Sigmoid colon (tissue), 7 donors: ENCODE data around the gene AIFM1. TPM values are rescaled to one million over a fixed set of nuclear protein-coding genes. Genes with fewer than 3 reads are reported as not detected.
A peak's percentile ranks its signal among the peaks of the same experiment; 100 is the strongest.

ENCODE experiments used
- DNase-seq: peaks from one replicate; pipeline ENCODE4 v3.0.0-alpha.2; 2019
- H3K27ac ChIP-seq, 4 donors: fragments of 200-600 bp; sonication (generic); one replicate each; pipeline ENCODE4 v1.5.1; 2016 to 2019; ENCODE audit warnings: mild to moderate bottlenecking in 1 of 4
- H3K27me3 ChIP-seq, 3 donors: fragments of 200-600 bp; sonication (generic); one replicate each; pipeline ENCODE4 v1.5.1; 2019; ENCODE audit warnings: mild to moderate bottlenecking in 1 of 3
- H3K36me3 ChIP-seq, 4 donors: fragments of 200-600 bp; sonication (generic); one replicate each; pipeline ENCODE4 v1.5.1; 2016 to 2019
- H3K4me1 ChIP-seq, 4 donors: fragments of 200-600 bp; sonication (generic); one replicate each; pipeline ENCODE4 v1.5.1; 2017 to 2019
- H3K4me3 ChIP-seq, 4 donors: fragments of 200-600 bp; sonication (generic); one replicate each; pipeline ENCODE4 v1.5.1; 2017 to 2019; ENCODE audit warnings: mild to moderate bottlenecking in 2 of 4, moderate library complexity in 1 of 4
- H3K9me3 ChIP-seq, 4 donors: fragments of 200-600 bp in 3 of 4; sonication (generic) in 3 of 4; one replicate each; pipeline versions ENCODE4 v1.5.1 to v1.6.1; 2013 to 2019
- CTCF ChIP-seq, 4 experiments: fragments of 450-650 bp in 3 of 4; fragments of 200-600 bp in 1 of 4; IDR thresholded peaks; one replicate each; pipeline ENCODE4 v1.5.1; 2016 to 2019; ENCODE audit warnings: antibody characterized with exemption in 4 of 4, mild to moderate bottlenecking in 3 of 4, moderate library complexity in 2 of 4
- EP300 ChIP-seq, 4 donors: sonication (generic); formaldehyde crosslinking; IDR thresholded peaks; one replicate each; pipeline ENCODE4 v1.6.1; 2017; ENCODE audit warnings: antibody characterized with exemption in 4 of 4
- POLR2A ChIP-seq, 2 donors: fragments of 450-650 bp; IDR thresholded peaks; one replicate each; pipeline ENCODE4 v1.6.1; 2016; ENCODE audit warnings: antibody characterized with exemption in 2 of 2, mild to moderate bottlenecking in 2 of 2, moderate library complexity in 2 of 2
- POLR2AphosphoS5 ChIP-seq, 4 donors: sonication (generic); formaldehyde crosslinking; IDR thresholded peaks; one replicate each; pipeline ENCODE4 v1.6.1; 2017; ENCODE audit warnings: antibody characterized with exemption in 4 of 4
- WGBS, 2 donors: extraction: QIAGEN DNeasy Blood & Tissue Kit; methylation state at CpG; one replicate each; pipeline ENCODE4 v1.1.7; 2013; 5-methylcytosine and 5-hydroxymethylcytosine counted together
- intact Hi-C: fragments of 100-400 bp; cut with DNase I; formaldehyde crosslinking; loops from one replicate; pipeline ENCODE4 v1.15.1; 2023
- polyA plus RNA-seq, 3 donors: library from polyadenylated mRNA; stranded (reverse); fragments of 200-250 nt; gene quantifications; one replicate each; pipeline ENCODE4 v1.2.3, GENCODE V29; 2013
- total RNA-seq, 4 donors: library from RNA; depleted of rRNA; stranded (reverse); fragments of >200 nt; gene quantifications; one replicate each; pipeline ENCODE4 v1.1.0, GENCODE V29; 2016
- donor health status: healthy with polysubstance abuse.
- donor health status: Bipolar disorder and iron deficiency.
- donor health status: healthy.

AIFM1 gene
- total and polyA plus RNA-seq, 7 donors = 9.7 to 55.9 (median 19.8) TPM

- Histone ChIP-seq H3K4me1 (peaks cover 0 to 5% (median 2%) of the 10 kb centered on the region in 4 donors), H3K9me3 (no peaks in the 10 kb centered on the region), H3K4me3 (no peak overlapping the region), H3K27ac (no peak overlapping the region), H3K27me3 (no peaks in the 10 kb centered on the region), H3K36me3 (no peaks in the 10 kb centered on the region)
- intact Hi-C loops = no loop called here
- TF ChIP-seq POLR2A (IDR thresholded peaks at IDR 0.05) (no peak), EP300 (IDR thresholded peaks at IDR 0.05) (no peak), POLR2AphosphoS5 (IDR thresholded peaks at IDR 0.05) (no peak), CTCF (IDR thresholded peaks at IDR 0.05) (no peak)
- no peak for DNase-seq
Observed at GRCh38 chrX:130176354-130176776, 10.7 kb upstream of the AIFM1 start.

GRCh38 chrX:130174937-130175336 lies 9.3 kb upstream of the AIFM1 start:
- intact Hi-C loops = loop anchor here (5.0 kb wide), 1 partner anchor 93 kb away; no protein-coding TSS in a partner anchor
- no peak for TF ChIP-seq POLR2AphosphoS5 (IDR thresholded peaks at IDR 0.05)
- TF ChIP-seq EP300 (IDR thresholded peaks at IDR 0.05) = no peak
- TF ChIP-seq CTCF (IDR thresholded peaks at IDR 0.05) = no peak
- no peak for TF ChIP-seq POLR2A (IDR thresholded peaks at IDR 0.05)

GRCh38 chrX:130174045-130174704 lies 8.5 kb upstream of the AIFM1 start:
- no peaks in the 10 kb centered on the region for H3K9me3 ChIP-seq
- intact Hi-C loops = loop anchor here (5.0 kb wide), 1 partner anchor 92 kb away; no protein-coding TSS in a partner anchor
- TF ChIP-seq EP300 (IDR thresholded peaks at IDR 0.05) = no peak
- no peak for TF ChIP-seq POLR2A (IDR thresholded peaks at IDR 0.05)
- TF ChIP-seq POLR2AphosphoS5 (IDR thresholded peaks at IDR 0.05) = peak in 1 of 4 donors; percentile 36
- no peak for TF ChIP-seq CTCF (IDR thresholded peaks at IDR 0.05)
- H3K27me3 ChIP-seq = no peaks in the 10 kb centered on the region
- WGBS, 2 donors = 64 to 67% methylated on average over 10 of the region's 10 CpGs
- H3K4me1 ChIP-seq = peaks cover 0 to 14% (median 5%) of the 10 kb centered on the region in 4 donors
- no peaks in the 10 kb centered on the region for H3K36me3 ChIP-seq
- DNase-seq = peak; percentile 64
- H3K27ac ChIP-seq = peak overlapping the region; percentile 5 to 37 (median 25)
- no peak overlapping the region for H3K4me3 ChIP-seq

More at GRCh38 chrX:130174937-130175336, 9.3 kb upstream of the AIFM1 start:
- no peaks in the 10 kb centered on the region for H3K9me3 ChIP-seq
- WGBS, 2 donors = 92% methylated on average over 2 of the region's 2 CpGs
- no peak overlapping the region for H3K4me3 ChIP-seq
- no peaks in the 10 kb centered on the region for H3K36me3 ChIP-seq
- no peak for DNase-seq
- H3K27ac ChIP-seq = no peak overlapping the region
- H3K27me3 ChIP-seq = no peaks in the 10 kb centered on the region
- H3K4me1 ChIP-seq = peaks cover 0 to 14% (median 5%) of the 10 kb centered on the region in 4 donors

- Histone ChIP-seq H3K4me3 (no peak overlapping the region), H3K36me3 (no peaks in the 10 kb centered on the region), H3K9me3 (no peaks in the 10 kb centered on the region), H3K4me1 (peaks cover 0 to 14% (median 5%) of the 10 kb centered on the region in 4 donors), H3K27me3 (no peaks in the 10 kb centered on the region), H3K27ac (peak overlapping the region; percentile 5 to 37 (median 25))
- DNase-seq = peak; percentile 73
- 39 to 67% methylated on average over 7 of the region's 7 CpGs for WGBS, 2 donors
- intact Hi-C loops = loop anchor here (5.0 kb wide), 1 partner anchor 91 kb away; no protein-coding TSS in a partner anchor
- TF ChIP-seq EP300 (IDR thresholded peaks at IDR 0.05) = no peak
- peak in 1 of 4 donors; percentile 34 for TF ChIP-seq POLR2AphosphoS5 (IDR thresholded peaks at IDR 0.05)
- TF ChIP-seq CTCF (IDR thresholded peaks at IDR 0.05) = no peak
Observed at GRCh38 chrX:130173190-130173895, 7.7 kb upstream of the AIFM1 start.
